Medulla oblongata (tissue), 1 donor: ENCODE measurements around the gene CD180.

Experiments used
- DNase-seq: peaks from one replicate; pipeline ENCODE4 v3.0.0-alpha.2; 2015; ENCODE audit errors: extremely low spot score

The CD180 gene

GRCh38 chr5:67196537-67197059, at the start of gene CD180:
TSS of gene CD180 (minus strand) at chr5:67196799. CDS start at chr5:67196641, 158 bp downstream.
- peak; percentile 95 for DNase-seq

DNA sequence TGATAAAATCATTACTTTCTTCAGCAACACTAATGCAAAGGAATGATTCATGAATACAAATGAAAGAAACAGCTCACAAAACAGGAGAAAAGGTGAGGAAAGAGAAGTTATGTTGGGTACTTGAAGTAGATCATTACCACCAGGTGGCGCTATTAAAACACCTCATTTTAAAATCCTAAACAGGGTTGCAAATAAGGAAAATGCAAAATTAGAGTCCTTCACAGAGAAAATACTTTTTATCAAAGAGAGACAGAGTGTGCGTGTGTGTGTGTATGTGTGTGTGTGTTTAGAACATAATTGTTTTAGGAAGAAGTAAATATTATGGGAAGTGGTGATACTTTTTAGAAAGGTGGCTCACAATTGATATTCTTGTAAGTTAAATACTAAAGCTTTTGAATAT, 49.5 kb upstream of the CD180 start:
- DNase-seq: peak; percentile 94

GRCh38 chr5:67245259-67245846, 48.8 kb upstream of the CD180 start:
- DNase-seq: no peak

- no peak for DNase-seq
Measured at GRCh38 chr5:67244345-67244793, 47.8 kb upstream of the CD180 start.

GRCh38 chr5:67243944-67244343, 47.3 kb upstream of the CD180 start:
- DNase-seq: no peak

GRCh38 chr5:67243349-67243748, 46.8 kb upstream of the CD180 start:
- no peak for DNase-seq

- no peak for DNase-seq
Measured at GRCh38 chr5:67241326-67241725, 44.7 kb upstream of the CD180 start.

GRCh38 chr5:67240846-67241245, 44.2 kb upstream of the CD180 start:
- DNase-seq: no peak

GRCh38 chr5:67240065-67240464, 43.5 kb upstream of the CD180 start:
- no peak for DNase-seq

- DNase-seq: no peak
Measured at GRCh38 chr5:67238191-67238590, 41.6 kb upstream of the CD180 start.

- DNase-seq: no peak
Measured at GRCh38 chr5:67235399-67236110, 39.0 kb upstream of the CD180 start.

- peak; percentile 54 for DNase-seq
Measured at GRCh38 chr5:67234671-67235176, 38.1 kb upstream of the CD180 start.

- no peak for DNase-seq
Measured at GRCh38 chr5:67233075-67233474, 36.5 kb upstream of the CD180 start.

DNA sequence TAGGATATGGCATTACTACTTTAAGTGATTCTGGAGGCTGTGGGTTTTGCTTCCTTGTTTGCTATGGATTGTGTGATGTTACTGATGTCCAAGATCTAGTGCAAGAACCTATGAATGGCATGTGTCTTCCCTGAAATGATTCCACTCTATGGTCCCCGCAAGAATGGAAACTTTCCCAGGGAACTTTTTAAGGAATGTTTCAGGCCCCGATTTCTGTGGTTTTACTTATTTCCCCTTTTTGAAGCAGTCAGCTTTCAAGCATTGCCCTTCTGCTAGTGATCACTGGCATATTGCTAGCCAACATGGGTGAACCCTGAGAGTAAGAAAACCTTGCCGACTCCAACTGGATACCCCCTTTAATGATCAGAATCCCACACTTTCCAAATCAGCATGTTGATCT, 26.6 kb upstream of the CD180 start:
- DNase-seq: peak; percentile 32

GRCh38 chr5:67222243-67223025, 25.8 kb upstream of the CD180 start:
- DNase-seq: no peak

DNA sequence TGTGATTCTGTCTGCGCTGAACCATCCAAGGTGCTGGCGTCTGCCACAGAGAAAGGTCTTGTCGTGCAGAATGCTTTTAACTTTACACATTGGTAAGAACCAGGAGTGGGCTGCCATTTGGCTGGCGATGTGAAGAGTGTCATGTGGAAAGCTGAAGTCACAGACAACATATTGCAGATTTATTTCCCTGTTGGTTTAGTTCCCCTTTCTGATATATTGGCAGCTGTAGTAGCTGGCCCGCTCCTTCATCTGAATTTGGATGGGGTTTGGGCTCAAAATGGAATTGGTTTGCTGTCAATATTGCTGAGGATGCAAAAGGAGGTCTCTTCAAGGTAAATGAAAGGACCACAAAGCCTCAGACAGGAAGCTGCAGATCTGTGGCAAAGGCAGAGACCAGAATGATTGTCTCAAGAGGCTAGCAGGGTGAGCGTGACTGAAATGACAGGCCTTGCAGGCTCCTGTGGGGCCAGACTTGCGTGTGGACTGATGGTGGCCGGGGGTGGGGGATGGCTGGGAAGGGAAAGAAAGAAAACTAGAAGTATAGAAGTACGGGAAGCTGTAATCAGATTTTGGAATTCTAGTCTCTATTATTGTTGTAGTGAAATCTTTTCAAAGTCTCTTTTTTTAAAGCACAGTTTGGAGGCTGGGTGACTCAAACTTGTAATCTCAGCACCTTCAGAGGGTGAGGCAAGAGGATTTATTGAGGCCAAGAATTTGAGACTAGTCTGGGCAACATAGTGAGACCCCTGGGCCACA, 25.1 kb upstream of the CD180 start:
- DNase-seq: peak; percentile 40

DNA sequence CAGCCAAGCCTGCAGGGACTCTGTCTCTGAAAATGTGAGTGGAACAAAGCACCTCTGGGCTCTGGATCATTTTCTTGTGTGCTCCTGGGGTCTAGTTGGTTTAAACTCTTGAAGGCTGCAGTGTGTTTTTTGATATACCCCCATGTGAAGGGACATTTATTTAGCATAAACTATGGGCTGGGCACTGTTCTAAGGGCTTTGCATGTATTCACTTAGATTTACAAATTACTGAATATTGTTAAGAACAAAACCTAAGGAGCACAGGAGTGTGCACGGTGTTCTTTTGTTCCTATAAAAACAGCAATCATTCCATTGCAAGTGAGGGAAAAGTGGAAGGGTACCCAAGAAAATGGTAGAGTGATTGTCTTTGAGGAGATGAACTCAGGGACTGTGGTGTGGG, 20.0 kb upstream of the CD180 start:
- DNase-seq: no peak

GRCh38 chr5:67215519-67216471, 19.2 kb upstream of the CD180 start:
- DNase-seq: peak; percentile 84

- DNase-seq: no peak
Measured at GRCh38 chr5:67214707-67215447, 18.3 kb upstream of the CD180 start.

- no peak for DNase-seq
Measured at GRCh38 chr5:67214036-67214435, 17.4 kb upstream of the CD180 start.
